GM19395 (cell line): ENCODE results near the gene SDC1.
A peak's percentile ranks its signal among the peaks of the same experiment; 100 is the strongest.

ENCODE experiments used
- ATAC-seq: cut with Tn5 transposase; IDR thresholded peaks from one replicate; pipeline ENCODE4 v1.9.1; 2021; ENCODE audit warnings: mild to moderate bottlenecking, moderate library complexity; ENCODE audit not compliant: unreplicated experiment

Gene SDC1

DNA sequence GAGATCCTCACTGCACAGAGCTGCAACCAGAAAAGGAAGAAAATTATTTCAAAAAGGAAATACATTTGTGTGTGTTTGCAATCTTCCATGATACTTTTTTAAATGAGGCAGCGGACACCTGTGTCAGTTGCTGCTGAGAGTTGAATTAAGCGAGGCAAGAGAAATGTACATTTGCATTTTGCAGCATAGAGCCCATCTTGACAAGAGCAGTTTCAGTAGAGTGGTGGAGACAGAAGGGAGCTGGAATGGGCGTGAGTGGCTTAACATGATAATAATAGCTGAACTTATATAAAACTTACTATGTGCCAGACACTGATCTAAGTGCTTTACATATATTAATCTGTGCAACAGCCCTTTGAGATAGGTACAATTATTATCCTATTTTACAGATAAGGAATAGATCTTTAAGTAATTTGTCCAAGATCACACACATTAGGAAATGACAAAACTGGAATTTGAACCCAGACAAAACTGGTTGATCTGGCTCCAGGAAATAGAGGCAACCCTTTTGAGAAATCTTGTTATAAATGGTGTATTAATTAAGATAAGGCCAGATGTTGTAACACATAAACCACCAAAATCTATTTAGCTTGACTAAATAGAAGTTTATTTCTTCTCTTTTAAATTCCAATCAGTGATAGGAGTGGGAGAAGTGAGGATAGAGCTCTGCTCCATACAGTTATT is 68.7 kb downstream of the SDC1 start:
- no peak for ATAC-seq

DNA sequence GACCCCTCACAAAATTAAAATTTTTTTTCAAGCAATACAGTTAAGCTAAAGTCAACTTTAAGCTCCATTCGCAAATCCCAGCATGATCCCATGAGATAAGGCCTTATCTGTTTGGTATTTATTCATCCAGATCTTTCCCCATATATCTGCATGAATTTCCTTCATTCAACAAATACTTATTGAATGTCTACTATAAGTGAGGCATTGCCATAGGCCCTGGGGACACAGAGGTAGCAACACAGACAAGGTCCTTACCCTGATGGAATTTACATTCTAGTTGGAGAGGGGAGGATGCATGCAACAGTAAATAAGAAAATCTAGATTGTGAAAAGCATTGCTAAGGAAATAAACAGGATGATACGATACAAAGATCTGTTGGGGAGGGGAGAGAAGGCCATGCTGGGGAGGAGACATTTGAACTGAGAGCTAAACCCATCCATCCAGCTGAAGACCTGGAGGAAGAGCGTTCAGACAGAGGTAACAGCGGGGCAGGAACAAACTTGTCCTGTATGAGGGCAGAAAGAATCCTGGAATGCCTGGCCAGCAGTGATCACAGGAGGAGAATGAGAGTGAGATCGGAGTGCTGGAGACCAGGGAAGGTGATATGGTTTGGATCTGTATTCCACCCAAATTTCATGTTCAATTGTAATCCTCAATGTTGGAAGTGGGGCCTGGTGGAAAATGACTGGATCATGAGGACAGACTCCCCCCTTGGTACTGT is 71.6 kb downstream of the SDC1 start:
- ATAC-seq, result no peak

DNA sequence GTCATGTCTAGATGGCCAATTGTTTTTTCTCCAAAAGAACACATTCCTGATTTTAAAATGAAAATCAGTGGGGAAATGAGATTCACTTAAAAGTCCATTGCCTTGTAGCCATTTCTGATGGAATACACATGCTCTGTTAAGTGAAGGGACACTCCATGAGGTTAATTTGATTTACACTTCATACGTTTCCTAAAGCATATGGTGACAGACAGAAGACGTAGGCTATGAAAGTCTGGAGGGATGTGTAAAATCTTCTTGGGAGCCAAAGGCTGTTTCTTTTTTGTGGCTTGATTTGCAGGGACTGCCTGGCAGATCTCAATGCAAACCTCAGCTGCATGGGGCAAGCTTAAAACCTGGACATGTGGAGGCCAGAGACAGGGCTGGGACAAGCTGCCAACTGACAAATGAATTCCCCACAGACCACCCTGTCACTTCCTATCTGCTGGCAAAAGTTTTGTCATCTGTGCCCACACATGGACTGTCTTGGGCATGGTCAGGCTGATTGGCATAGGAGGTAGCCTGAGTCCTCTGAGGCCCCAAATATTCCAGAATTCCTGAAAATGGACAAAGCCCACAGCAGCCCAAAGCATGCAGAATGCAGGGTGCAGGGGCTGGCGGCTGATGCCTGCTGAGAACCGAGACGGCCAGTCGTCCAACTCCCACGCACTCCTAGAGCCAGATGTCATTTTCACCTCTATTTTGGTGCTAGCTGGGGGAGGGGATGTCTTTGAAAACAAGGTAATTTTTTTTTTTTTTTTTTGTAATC is 73.9 kb downstream of the SDC1 start:
- peak; percentile 80 for ATAC-seq
